Stomach (tissue), 9 donors: ENCODE results near the gene STXBP5. TPM values are rescaled to one million over a fixed set of nuclear protein-coding genes. Genes with fewer than 3 reads are reported as not detected.
A peak's percentile ranks its signal among the peaks of the same experiment; 100 is the strongest.

Source experiments
- DNase-seq, 2 donors: peaks; one replicate each; pipeline versions ENCODE4 v3.0.0 to v3.0.0-alpha.2; 2013 to 2019
- H3K27ac ChIP-seq, 5 donors: fragments of 200-600 bp in 4 of 5; sonication (generic) in 4 of 5; one replicate each; pipeline ENCODE4 v1.5.1; 2013 to 2019; ENCODE audit warnings: mild to moderate bottlenecking in 1 of 5, moderate library complexity in 1 of 5
- H3K27me3 ChIP-seq, 3 donors: fragments of 200-600 bp; sonication (generic); one replicate each; pipeline ENCODE4 v1.5.1; 2017 to 2019; ENCODE audit warnings: mixed run types in 1 of 3
- H3K36me3 ChIP-seq, 4 donors: fragments of 200-600 bp; sonication (generic); 1 replicate in 3 of 4; 2 replicates in 1 of 4; pipeline ENCODE4 v1.5.1; 2016 to 2019
- H3K4me1 ChIP-seq, 4 donors: fragments of 200-600 bp; sonication (generic); one replicate each; pipeline ENCODE4 v1.5.1; 2016 to 2019
- H3K4me3 ChIP-seq, 4 donors: fragments of 200-600 bp; sonication (generic) in 3 of 4; one replicate each; pipeline ENCODE4 v1.5.1; 2016 to 2019; ENCODE audit warnings: mild to moderate bottlenecking in 1 of 4
- H3K9me3 ChIP-seq, 4 donors: fragments of 200-600 bp; sonication (generic); one replicate each; pipeline ENCODE4 v1.5.1; 2016 to 2019
- CTCF ChIP-seq, 7 experiments: fragments of 450-650 bp in 4 of 7; fragments of 200-600 bp in 3 of 7; sonication (generic) in 3 of 7; IDR thresholded peaks; one replicate each; pipeline ENCODE4 v1.5.1; 2016 to 2019; ENCODE audit warnings: antibody characterized with exemption in 7 of 7, control low read depth in 2 of 7, mild to moderate bottlenecking in 1 of 7
- EP300 ChIP-seq: sonication (generic); formaldehyde crosslinking; IDR thresholded peaks from one replicate; pipeline ENCODE4 v1.6.1; 2017; ENCODE audit warnings: antibody characterized with exemption
- POLR2A ChIP-seq, 4 donors: fragments of 450-650 bp; IDR thresholded peaks; one replicate each; pipeline ENCODE4 v1.6.1; 2016; ENCODE audit warnings: antibody characterized with exemption in 4 of 4, control low read depth in 2 of 4, mild to moderate bottlenecking in 1 of 4, moderate library complexity in 1 of 4
- POLR2AphosphoS5 ChIP-seq, 3 donors: sonication (generic); formaldehyde crosslinking; IDR thresholded peaks; one replicate each; pipeline ENCODE4 v1.6.1; 2016; ENCODE audit warnings: antibody characterized with exemption in 3 of 3
- WGBS, 5 donors: extraction: QIAGEN DNeasy Blood & Tissue Kit in 3 of 5; methylation state at CpG; one replicate each; pipeline versions ENCODE4 v1.1.5 to v1.1.7; 2013 to 2018; 5-methylcytosine and 5-hydroxymethylcytosine counted together
- intact Hi-C: fragments of 100-400 bp; cut with DNase I; formaldehyde crosslinking; loops from one replicate; pipeline ENCODE4 v1.15.1; 2023; ENCODE audit warnings: low total_unique reads
- polyA plus RNA-seq, 3 donors: library from polyadenylated mRNA; stranded (reverse); fragments of 200-250 nt; gene quantifications; one replicate each; pipeline ENCODE4 v1.2.3, GENCODE V29; 2013
- total RNA-seq, 5 donors: library from RNA; depleted of rRNA; stranded (reverse); fragments of >200 nt; gene quantifications; one replicate each; pipeline versions ENCODE4 v1.1.0 to v1.2.3, GENCODE V29; 2014 to 2016
- donor health status: healthy with polysubstance abuse.
- donor health status: Bipolar disorder and iron deficiency.
- donor health status: healthy.

STXBP5 gene
- total and polyA plus RNA-seq, 8 donors: 5.9 to 56.2 (median 15.8) TPM

GRCh38 chr6:147325557-147325956 lies 121.3 kb downstream of the STXBP5 start:
- intact Hi-C loops: no loop called here
- TF ChIP-seq CTCF (IDR thresholded peaks at IDR 0.05): no peak
- no peak for TF ChIP-seq POLR2A (IDR thresholded peaks at IDR 0.05)
- TF ChIP-seq EP300: no peak
- TF ChIP-seq POLR2AphosphoS5 (IDR thresholded peaks at IDR 0.05): no peak
- no peaks in the 10 kb centered on the region for H3K4me1 ChIP-seq
- no peak for DNase-seq
- WGBS, 5 donors: 81 to 99% (median 93%) methylated on average over 1 of the region's 1 CpG
- H3K9me3 ChIP-seq: no peaks in the 10 kb centered on the region
- no peak overlapping the region for H3K27ac ChIP-seq
- peaks cover 13 to 74% (median 58%) of the 10 kb centered on the region in 4 donors for H3K36me3 ChIP-seq
- H3K4me3 ChIP-seq: no peak overlapping the region
- no peaks in the 10 kb centered on the region for H3K27me3 ChIP-seq

GRCh38 chr6:147331401-147331800 lies 127.2 kb downstream of the STXBP5 start:
- Histone ChIP-seq H3K4me3 (no peak overlapping the region), H3K27me3 (no peaks in the 10 kb centered on the region), H3K4me1 (no peaks in the 10 kb centered on the region), H3K36me3 (peaks cover 13 to 38% (median 35%) of the 10 kb centered on the region in 4 donors), H3K9me3 (no peaks in the 10 kb centered on the region), H3K27ac (no peak overlapping the region)
- DNase-seq: no peak
- intact Hi-C loops: no loop called here
- WGBS, 5 donors: 91 to 100% (median 95%) methylated on average over 1 of the region's 1 CpG
- TF ChIP-seq EP300: no peak
- no peak for TF ChIP-seq CTCF (IDR thresholded peaks at IDR 0.05)
- no peak for TF ChIP-seq POLR2A (IDR thresholded peaks at IDR 0.05)
- no peak for TF ChIP-seq POLR2AphosphoS5 (IDR thresholded peaks at IDR 0.05)

DNA sequence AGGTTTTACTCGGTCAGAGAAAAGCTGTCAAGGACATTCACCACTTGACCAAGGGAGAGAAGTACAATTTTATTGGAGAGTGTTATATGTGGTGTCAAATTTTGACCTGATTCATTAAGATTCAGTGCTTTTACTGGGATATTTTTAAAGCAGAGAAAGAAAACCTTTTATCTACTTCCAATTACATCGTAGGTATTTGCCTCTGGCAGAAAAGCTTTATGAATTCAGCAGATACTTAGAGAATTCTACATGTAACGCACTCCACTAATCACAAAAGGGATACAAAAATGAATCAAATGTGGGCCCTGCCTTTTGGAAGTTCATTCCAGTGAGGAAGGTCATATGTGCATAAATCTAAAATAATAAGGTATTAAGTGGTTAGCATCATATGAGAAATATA lies 133.7 kb downstream of the STXBP5 start:
- 86 to 95% (median 91%) methylated on average over 3 of the region's 3 CpGs for WGBS, 5 donors
- Histone ChIP-seq H3K36me3 (peaks cover 0 to 24% (median 21%) of the 10 kb centered on the region in 4 donors), H3K27me3 (no peaks in the 10 kb centered on the region), H3K27ac (no peak overlapping the region), H3K4me3 (no peak overlapping the region), H3K9me3 (no peaks in the 10 kb centered on the region), H3K4me1 (no peaks in the 10 kb centered on the region)
- DNase-seq: no peak
- no peak for TF ChIP-seq POLR2A (IDR thresholded peaks at IDR 0.05)
- TF ChIP-seq CTCF (IDR thresholded peaks at IDR 0.05): no peak
- TF ChIP-seq POLR2AphosphoS5 (IDR thresholded peaks at IDR 0.05): no peak
- no peak for TF ChIP-seq EP300
- intact Hi-C loops: no loop called here

DNA sequence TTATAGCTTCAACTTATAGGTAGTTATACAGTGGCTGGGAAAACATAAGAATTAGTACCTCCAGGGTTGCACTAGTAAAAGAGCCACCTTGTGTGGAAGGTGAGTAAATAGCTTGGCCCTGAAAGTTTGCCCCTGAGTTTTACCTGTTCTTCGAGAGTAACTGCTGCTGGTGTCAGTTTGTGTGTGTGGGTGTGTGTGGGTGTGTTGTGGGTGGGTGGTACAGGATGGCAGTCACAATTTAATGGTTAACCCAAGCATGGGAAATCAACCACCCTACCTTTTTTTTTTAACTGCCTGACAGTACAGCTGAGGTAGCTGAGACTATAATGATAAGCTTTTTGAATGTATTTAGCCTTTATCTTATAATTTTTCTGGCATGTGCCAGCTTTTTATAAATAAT lies 137.3 kb downstream of the STXBP5 start:
- TF ChIP-seq CTCF (IDR thresholded peaks at IDR 0.05) (no peak), EP300 (no peak), POLR2AphosphoS5 (IDR thresholded peaks at IDR 0.05) (no peak), POLR2A (IDR thresholded peaks at IDR 0.05) (no peak)
- no peaks in the 10 kb centered on the region for H3K9me3 ChIP-seq
- no peak overlapping the region for H3K27ac ChIP-seq
- no peaks in the 10 kb centered on the region for H3K27me3 ChIP-seq
- intact Hi-C loops: no loop called here
- H3K4me3 ChIP-seq: no peak overlapping the region
- WGBS, 5 donors: 58 to 87% (median 83%) methylated on average over 1 of the region's 1 CpG
- peaks cover 0 to 30% (median 27%) of the 10 kb centered on the region in 4 donors for H3K36me3 ChIP-seq
- no peaks in the 10 kb centered on the region for H3K4me1 ChIP-seq
- DNase-seq: peak in 1 of 2 donors; percentile 44
